Endothelial cell of umbilical vein (primary cell): ENCODE measurements around the gene OR8G1. TPM values are rescaled to one million over a fixed set of nuclear protein-coding genes. Genes with fewer than 3 reads are reported as not detected.

ENCODE experiments used
- BruUV-seq: library from RNA; stranded (reverse); fragments of 400-500 nt; replicated peaks from 2 replicates; lab custom pipeline; 2021; lab: Mats Ljungman, UMichigan
- CTCF ChIA-PET: fragments of 300-600, 350-600 bp; sonication (Branson Sonifier 250); formaldehyde crosslinking; loops from one replicate; lab custom pipeline; 2021; ENCODE audit warnings: antibody characterized with exemption, inconsistent platforms; lab: Charles Lee
- POLR2A ChIA-PET: fragments of 300-600, 350-600 bp; sonication (Branson Sonifier 250); formaldehyde crosslinking; loops from one replicate; lab custom pipeline; 2021; ENCODE audit warnings: antibody characterized with exemption, inconsistent platforms; lab: Charles Lee
- DNase-seq: peaks from one replicate; pipeline ENCODE4 v3.0.0-alpha.2; 2011; ENCODE audit warnings: low read depth, low spot score
- FAIRE-seq: peaks from 2 replicates; lab custom pipeline; 2011; peaks lifted over from hg19 to GRCh38; lab: Jason Lieb, UNC
- H2AFZ ChIP-seq: 2 replicates; pipeline ENCODE4 v1.6.0; 2012; ENCODE audit warnings: low read depth, low read length, control low read depth, inconsistent platforms
- H3K27ac ChIP-seq: 2 replicates; pipeline ENCODE4 v1.5.1; 2011; ENCODE audit warnings: low read depth, mild to moderate bottlenecking, control low read depth, low read length, moderate library complexity; ENCODE audit not compliant: insufficient read depth
- H3K27me3 ChIP-seq, 2 experiments: 2 replicates each; pipeline versions ENCODE4 v1.6.0 to v1.6.1; 2011; ENCODE audit warnings: low read length in 2 of 2, mixed read lengths in 1 of 2; ENCODE audit not compliant: control insufficient read depth in 2 of 2, insufficient read depth in 2 of 2
- H3K36me3 ChIP-seq, 2 experiments: 2 replicates in 1 of 2; 3 replicates in 1 of 2; pipeline ENCODE4 v1.5.1; 2011; ENCODE audit warnings: low read length in 2 of 2, mild to moderate bottlenecking in 1 of 2, moderate library complexity in 1 of 2; ENCODE audit not compliant: control insufficient read depth in 2 of 2, insufficient read depth in 2 of 2; ENCODE audit errors: extremely low read depth in 1 of 2
- H3K4me1 ChIP-seq: 3 replicates; pipeline ENCODE4 v1.5.1; 2011; ENCODE audit warnings: mild to moderate bottlenecking, low read length; ENCODE audit not compliant: control insufficient read depth, insufficient read depth; ENCODE audit errors: extremely low read depth
- H3K4me2 ChIP-seq: 2 replicates; pipeline ENCODE4 v1.6.1; 2011; ENCODE audit warnings: low read length, control low read depth, mixed read lengths; ENCODE audit not compliant: insufficient read depth
- H3K4me3 ChIP-seq, 3 experiments: fragments of 200-600 bp in 1 of 3; sonication (generic), shearing (Covaris generic) in 1 of 3; replicated peaks in 1 of 3; 2 replicates each; pipeline ENCODE4 v1.5.1; 2011 to 2016; ENCODE audit warnings: control low read depth in 3 of 3, low read length in 3 of 3, mild to moderate bottlenecking in 2 of 3, inconsistent platforms in 1 of 3, low read depth in 1 of 3, moderate library complexity in 1 of 3; ENCODE audit not compliant: insufficient read depth in 1 of 3
- H3K79me2 ChIP-seq: 2 replicates; pipeline ENCODE4 v1.6.0; 2012; ENCODE audit warnings: low read length, inconsistent platforms; ENCODE audit not compliant: control insufficient read depth, insufficient read depth
- H3K9ac ChIP-seq: replicated peaks from 2 replicates; pipeline ENCODE3; 2011; ENCODE audit warnings: low read length, control low read depth; ENCODE audit not compliant: insufficient read depth; ENCODE audit errors: extremely low read depth
- H3K9me1 ChIP-seq: replicated peaks from 3 replicates; pipeline ENCODE4 v1.6.0; 2011; ENCODE audit warnings: mild to moderate bottlenecking, low read length; ENCODE audit not compliant: control insufficient read depth, insufficient read depth; ENCODE audit errors: extremely low read depth
- H3K9me3 ChIP-seq: replicated peaks from 2 replicates; pipeline ENCODE4 v1.5.1; 2012; ENCODE audit warnings: low read length, inconsistent platforms; ENCODE audit not compliant: control insufficient read depth, insufficient read depth
- H4K20me1 ChIP-seq: replicated peaks from 2 replicates; pipeline ENCODE3; 2011; ENCODE audit warnings: mild to moderate bottlenecking, low read length; ENCODE audit not compliant: control insufficient read depth, insufficient read depth; ENCODE audit errors: extremely low read depth
- EZH2 ChIP-seq: IDR thresholded peaks from 2 replicates; pipeline ENCODE4 v1.6.1; 2012; ENCODE audit warnings: borderline replicate concordance, low read depth, mild to moderate bottlenecking, moderate library complexity, low read length, inconsistent platforms; ENCODE audit not compliant: severe bottlenecking
- FOS ChIP-seq: IDR thresholded peaks from 2 replicates; pipeline ENCODE4 v1.6.1; 2011; ENCODE audit warnings: mild to moderate bottlenecking, low read length, moderate library complexity, borderline replicate concordance; ENCODE audit not compliant: insufficient read depth
- GATA2 ChIP-seq: IDR thresholded peaks from 2 replicates; pipeline ENCODE4 v1.7.0; 2011; ENCODE audit warnings: low read depth, mild to moderate bottlenecking, moderate library complexity, mixed read lengths, low read length; ENCODE audit not compliant: insufficient read length, insufficient read depth
- JUN ChIP-seq: IDR thresholded peaks from 2 replicates; pipeline ENCODE4 v1.6.1; 2011; ENCODE audit warnings: borderline replicate concordance, low read depth; ENCODE audit not compliant: insufficient read length, insufficient read depth
- MAX ChIP-seq: IDR thresholded peaks from 2 replicates; pipeline ENCODE4 v1.6.1; 2011; ENCODE audit not compliant: insufficient read depth, insufficient read length
- MYC ChIP-seq: IDR thresholded peaks from one replicate; pipeline ENCODE4 v1.6.1; 2011; ENCODE audit warnings: mild to moderate bottlenecking, low read depth, low read length
- POLR2A ChIP-seq: IDR thresholded peaks from 2 replicates; pipeline ENCODE4 v1.6.1; 2012; ENCODE audit warnings: low read depth, mild to moderate bottlenecking, control low read depth, low read length
- POLR2AphosphoS5 ChIP-seq: IDR thresholded peaks from 2 replicates; pipeline ENCODE4 v1.6.1; 2012; ENCODE audit warnings: low read depth, mild to moderate bottlenecking, control low read depth, low read length, moderate library complexity; ENCODE audit not compliant: insufficient read depth
- dilution Hi-C: fragments of 300-500 bp; cut with MboI; formaldehyde crosslinking; loops from one replicate; pipeline ENCODE4 v1.15.0; 2019; ENCODE audit warnings: low sequenced_read_pairs; ENCODE audit not compliant: extremely low pct_ligation_motif_present
- intact Hi-C: fragments of 100-400 bp; cut with micrococcal nuclease; formaldehyde crosslinking; loops from one replicate; pipeline ENCODE4 v1.10.0; 2022
- polyA plus RNA-seq, 4 experiments: library from polyadenylated mRNA; depleted of rRNA in 3 of 4; stranded (reverse) in 3 of 4; unstranded in 1 of 4; fragments of >200 nt; gene quantifications; 2 replicates each; pipeline versions ENCODE4 v1.2.1 to v1.2.3, GENCODE V29; 2011 to 2012; ENCODE audit warnings: missing spikeins in 1 of 4
- total RNA-seq: library from RNA; stranded (reverse); gene quantifications from 2 replicates; pipeline ENCODE4 v1.2.3, GENCODE V29; 2021
- TF ChIP-seq, protein P1 (sequence below), 2 donors: IDR thresholded peaks; 1 replicate in 1 of 2; 2 replicates in 1 of 2; pipeline ENCODE4 v1.5.1; 2011; ENCODE audit warnings: low read length in 2 of 2, mild to moderate bottlenecking in 2 of 2, moderate library complexity in 2 of 2, control low read depth in 1 of 2, inconsistent platforms in 1 of 2, low read depth in 1 of 2; ENCODE audit not compliant: insufficient read depth in 1 of 2; ENCODE audit errors: extremely low read depth in 1 of 2

The OR8G1 gene
- total and polyA plus RNA-seq, 2 donors (not counting 3 experiments of a cell fraction or from before 2014, with no cell fraction given) = not detected

DNA sequence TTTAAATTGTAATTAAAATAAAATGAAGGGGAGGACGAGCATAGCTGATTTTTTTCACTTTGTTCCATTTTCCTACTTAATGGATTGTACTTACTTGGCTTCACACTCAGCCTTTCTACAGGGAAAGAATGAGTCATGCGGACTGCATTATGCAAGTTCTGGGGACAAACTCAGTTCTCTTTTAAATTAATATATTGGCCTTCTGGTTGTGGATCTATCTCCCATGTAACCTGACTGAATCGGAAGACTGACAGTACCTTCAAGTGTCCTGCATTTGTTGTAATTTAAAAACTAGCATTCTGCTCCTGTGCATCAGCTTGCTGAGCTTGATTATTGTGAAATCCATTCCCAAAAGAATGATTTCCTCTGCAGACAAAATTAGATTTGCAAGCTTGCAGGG, 60.7 kb downstream of the OR8G1 start:
- Histone ChIP-seq H4K20me1 (no peaks in the 10 kb centered on the region), H3K36me3 (no peaks in the 10 kb centered on the region), H2AFZ (no peak overlapping the region), H3K79me2 (no peaks in the 10 kb centered on the region), H3K4me1 (no peaks in the 10 kb centered on the region), H3K27ac (no peak overlapping the region), H3K9me3 (no peaks in the 10 kb centered on the region), H3K4me2 (no peak overlapping the region), H3K9me1 (no peaks in the 10 kb centered on the region), H3K9ac (no peak overlapping the region), H3K4me3 (no peak overlapping the region), H3K27me3 (peaks cover 0 to 2% of the 10 kb centered on the region in 2 experiments)
- TF ChIP-seq, protein P1, sequence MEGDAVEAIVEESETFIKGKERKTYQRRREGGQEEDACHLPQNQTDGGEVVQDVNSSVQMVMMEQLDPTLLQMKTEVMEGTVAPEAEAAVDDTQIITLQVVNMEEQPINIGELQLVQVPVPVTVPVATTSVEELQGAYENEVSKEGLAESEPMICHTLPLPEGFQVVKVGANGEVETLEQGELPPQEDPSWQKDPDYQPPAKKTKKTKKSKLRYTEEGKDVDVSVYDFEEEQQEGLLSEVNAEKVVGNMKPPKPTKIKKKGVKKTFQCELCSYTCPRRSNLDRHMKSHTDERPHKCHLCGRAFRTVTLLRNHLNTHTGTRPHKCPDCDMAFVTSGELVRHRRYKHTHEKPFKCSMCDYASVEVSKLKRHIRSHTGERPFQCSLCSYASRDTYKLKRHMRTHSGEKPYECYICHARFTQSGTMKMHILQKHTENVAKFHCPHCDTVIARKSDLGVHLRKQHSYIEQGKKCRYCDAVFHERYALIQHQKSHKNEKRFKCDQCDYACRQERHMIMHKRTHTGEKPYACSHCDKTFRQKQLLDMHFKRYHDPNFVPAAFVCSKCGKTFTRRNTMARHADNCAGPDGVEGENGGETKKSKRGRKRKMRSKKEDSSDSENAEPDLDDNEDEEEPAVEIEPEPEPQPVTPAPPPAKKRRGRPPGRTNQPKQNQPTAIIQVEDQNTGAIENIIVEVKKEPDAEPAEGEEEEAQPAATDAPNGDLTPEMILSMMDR (IDR thresholded peaks at IDR 0.05; ENCODE audit: extremely low read depth in 1 of 2, insufficient read depth in 1 of 2, low read depth in 1 of 2, low read length in 2 of 2) = no peak
- no peak for TF ChIP-seq MAX
- peak; percentile 7 for TF ChIP-seq JUN
- TF ChIP-seq GATA2 = no peak
- TF ChIP-seq MYC = no peak
- no peak for TF ChIP-seq POLR2AphosphoS5
- TF ChIP-seq EZH2 = no peak
- TF ChIP-seq POLR2A = no peak
- TF ChIP-seq FOS = peak; percentile 42
- CTCF ChIA-PET = interaction anchor here (1.0 to 1.5 kb wide), 2 partner anchors 9 to 230 kb away, joined by 3 to 5 read pairs; no protein-coding TSS in a partner anchor
- POLR2A ChIA-PET = no interaction called here
- no TSS peak for BruUV-seq
- peak; percentile 32 for DNase-seq
- dilution Hi-C loops (no loop called here), intact Hi-C loops (no loop called here)
- FAIRE-seq = no peak
